Vagina (tissue), 2 donors: ENCODE results near the gene HOXB4.

Source experiments
- POLR2A ChIP-seq, 2 donors: fragments of 450-650 bp; IDR thresholded peaks; one replicate each; pipeline ENCODE4 v1.6.1; 2017; ENCODE audit warnings: antibody characterized with exemption in 2 of 2, mild to moderate bottlenecking in 2 of 2, moderate library complexity in 2 of 2
- POLR2AphosphoS5 ChIP-seq, 2 donors: sonication (generic); formaldehyde crosslinking; IDR thresholded peaks; one replicate each; pipeline ENCODE4 v1.9.0; 2017; ENCODE audit warnings: antibody characterized with exemption in 2 of 2, mild to moderate bottlenecking in 2 of 2, low read depth in 1 of 2; ENCODE audit not compliant: insufficient read depth in 1 of 2
- TF ChIP-seq, protein P1 (sequence below), 3 experiments: fragments of 450-650 bp in 2 of 3; fragments of 200-600 bp in 1 of 3; sonication (generic) in 1 of 3; IDR thresholded peaks; one replicate each; pipeline ENCODE4 v1.5.1; 2017 to 2019; ENCODE audit warnings: antibody characterized with exemption in 3 of 3, mild to moderate bottlenecking in 2 of 3, moderate library complexity in 2 of 3

DNA sequence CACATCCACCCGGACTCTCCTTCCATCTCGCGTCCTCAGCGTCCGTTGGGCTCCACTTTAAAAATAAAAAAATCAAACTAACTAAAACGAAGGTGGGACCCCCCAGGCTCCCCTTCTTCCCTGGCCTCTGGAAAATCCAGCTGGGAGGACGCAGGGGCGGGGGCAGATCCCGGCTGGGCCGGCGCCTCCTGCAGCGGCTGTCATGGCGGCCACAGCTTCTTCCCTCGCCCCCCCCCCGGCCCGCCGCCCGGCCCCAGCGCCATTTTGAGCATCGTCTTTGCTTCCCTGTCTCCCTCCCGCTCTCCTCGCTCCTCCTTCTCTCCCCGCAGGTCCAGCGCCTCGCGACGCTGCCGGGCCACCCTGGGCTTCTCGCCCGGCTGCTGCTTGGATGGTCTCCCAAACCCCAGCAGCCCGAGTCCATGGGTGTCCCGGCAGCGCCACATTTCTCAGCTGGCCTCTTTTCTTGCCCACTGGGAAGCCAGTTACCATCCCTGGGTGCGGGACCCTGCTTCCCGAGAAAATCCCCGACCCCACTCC is 36.5 kb downstream of the HOXB4 start:
- TF ChIP-seq, protein P1, sequence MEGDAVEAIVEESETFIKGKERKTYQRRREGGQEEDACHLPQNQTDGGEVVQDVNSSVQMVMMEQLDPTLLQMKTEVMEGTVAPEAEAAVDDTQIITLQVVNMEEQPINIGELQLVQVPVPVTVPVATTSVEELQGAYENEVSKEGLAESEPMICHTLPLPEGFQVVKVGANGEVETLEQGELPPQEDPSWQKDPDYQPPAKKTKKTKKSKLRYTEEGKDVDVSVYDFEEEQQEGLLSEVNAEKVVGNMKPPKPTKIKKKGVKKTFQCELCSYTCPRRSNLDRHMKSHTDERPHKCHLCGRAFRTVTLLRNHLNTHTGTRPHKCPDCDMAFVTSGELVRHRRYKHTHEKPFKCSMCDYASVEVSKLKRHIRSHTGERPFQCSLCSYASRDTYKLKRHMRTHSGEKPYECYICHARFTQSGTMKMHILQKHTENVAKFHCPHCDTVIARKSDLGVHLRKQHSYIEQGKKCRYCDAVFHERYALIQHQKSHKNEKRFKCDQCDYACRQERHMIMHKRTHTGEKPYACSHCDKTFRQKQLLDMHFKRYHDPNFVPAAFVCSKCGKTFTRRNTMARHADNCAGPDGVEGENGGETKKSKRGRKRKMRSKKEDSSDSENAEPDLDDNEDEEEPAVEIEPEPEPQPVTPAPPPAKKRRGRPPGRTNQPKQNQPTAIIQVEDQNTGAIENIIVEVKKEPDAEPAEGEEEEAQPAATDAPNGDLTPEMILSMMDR (IDR thresholded peaks at IDR 0.05) = no peak
- no peak for TF ChIP-seq POLR2A (IDR thresholded peaks at IDR 0.05)
- TF ChIP-seq POLR2AphosphoS5 (IDR thresholded peaks at IDR 0.05; ENCODE audit: insufficient read depth in 1 of 2, low read depth in 1 of 2) = peak in 1 of 2 donors; percentile 47
